ENCODE data around the gene VEZT.

DNA sequence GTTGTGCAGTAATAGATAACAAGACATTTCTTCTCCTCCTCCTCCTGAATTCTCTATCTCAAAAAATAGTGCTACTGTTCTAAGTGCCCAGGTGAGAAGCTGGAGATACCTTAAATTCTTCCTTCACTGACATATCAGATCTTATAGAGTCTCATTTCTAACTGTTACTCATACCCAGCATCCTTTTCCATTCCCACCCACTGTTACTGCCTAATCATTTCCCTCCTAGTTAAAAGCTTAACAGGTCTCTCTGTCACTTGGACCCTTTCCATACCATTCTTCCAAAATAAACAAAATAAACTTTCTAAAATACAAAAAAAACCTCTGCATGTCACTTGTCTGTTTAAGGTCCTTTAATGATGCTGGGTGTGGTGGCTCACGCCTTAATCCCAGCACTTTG lies 124.4 kb downstream of the VEZT start:
- TF ChIP-seq, protein P1, sequence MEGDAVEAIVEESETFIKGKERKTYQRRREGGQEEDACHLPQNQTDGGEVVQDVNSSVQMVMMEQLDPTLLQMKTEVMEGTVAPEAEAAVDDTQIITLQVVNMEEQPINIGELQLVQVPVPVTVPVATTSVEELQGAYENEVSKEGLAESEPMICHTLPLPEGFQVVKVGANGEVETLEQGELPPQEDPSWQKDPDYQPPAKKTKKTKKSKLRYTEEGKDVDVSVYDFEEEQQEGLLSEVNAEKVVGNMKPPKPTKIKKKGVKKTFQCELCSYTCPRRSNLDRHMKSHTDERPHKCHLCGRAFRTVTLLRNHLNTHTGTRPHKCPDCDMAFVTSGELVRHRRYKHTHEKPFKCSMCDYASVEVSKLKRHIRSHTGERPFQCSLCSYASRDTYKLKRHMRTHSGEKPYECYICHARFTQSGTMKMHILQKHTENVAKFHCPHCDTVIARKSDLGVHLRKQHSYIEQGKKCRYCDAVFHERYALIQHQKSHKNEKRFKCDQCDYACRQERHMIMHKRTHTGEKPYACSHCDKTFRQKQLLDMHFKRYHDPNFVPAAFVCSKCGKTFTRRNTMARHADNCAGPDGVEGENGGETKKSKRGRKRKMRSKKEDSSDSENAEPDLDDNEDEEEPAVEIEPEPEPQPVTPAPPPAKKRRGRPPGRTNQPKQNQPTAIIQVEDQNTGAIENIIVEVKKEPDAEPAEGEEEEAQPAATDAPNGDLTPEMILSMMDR (conservative IDR thresholded peaks at IDR 0.05 in 1 of 2, IDR thresholded peaks at IDR 0.05 in 1 of 2; ENCODE audit: low read depth in 1 of 2, low read length in 2 of 2), result no peak
- no peak for TF ChIP-seq EZH2 (IDR thresholded peaks at IDR 0.05; ENCODE audit: low read length, missing control alignments)
